Heart right ventricle (tissue), 16 donors: Measurements from ENCODE around the gene CLPSL1. TPM values are rescaled to one million over a fixed set of nuclear protein-coding genes. Genes with fewer than 3 reads are reported as not detected.
"Not testable (repeated sequence)": the region's sequence is repeated elsewhere in the genome, so short reads cannot be mapped to it uniquely, and the experiment has no call there.

Experiments used
- ATAC-seq, 8 donors: fragments of 200-7000 bp; cut with Tn5 transposase; one replicate each; pipeline ENCODE4 v1.9.1; 2020; ENCODE audit warnings: mild to moderate bottlenecking in 8 of 8, moderate library complexity in 8 of 8, moderate number of reproducible peaks in 1 of 8
- DNase-seq, 2 donors: peaks; one replicate each; pipeline ENCODE4 v3.0.0-alpha.2; 2020
- H3K27ac ChIP-seq, 10 donors: fragments of 200-600 bp; sonication (generic) in 2 of 10; one replicate each; pipeline versions ENCODE4 v1.5.0 to v1.8.0; 2020 to 2022; ENCODE audit warnings: mild to moderate bottlenecking in 3 of 10
- H3K27me3 ChIP-seq, 7 donors: fragments of 200-600 bp; one replicate each; pipeline ENCODE4 v1.8.0; 2021 to 2022; ENCODE audit warnings: mild to moderate bottlenecking in 2 of 7
- H3K36me3 ChIP-seq, 9 donors: fragments of 200-600 bp; sonication (generic) in 1 of 9; one replicate each; pipeline versions ENCODE4 v1.5.0 to v1.8.0; 2020 to 2022; ENCODE audit warnings: mild to moderate bottlenecking in 2 of 9
- H3K4me1 ChIP-seq, 9 donors: fragments of 200-600 bp; sonication (generic) in 1 of 9; one replicate each; pipeline versions ENCODE4 v1.5.0 to v1.8.0; 2020 to 2022; ENCODE audit warnings: mild to moderate bottlenecking in 4 of 9
- H3K4me3 ChIP-seq, 10 donors: fragments of 200-600 bp; sonication (generic) in 2 of 10; one replicate each; pipeline versions ENCODE4 v1.5.0 to v1.8.0; 2020 to 2022; ENCODE audit warnings: mild to moderate bottlenecking in 7 of 10, moderate library complexity in 2 of 10
- H3K9me3 ChIP-seq, 11 donors: fragments of 200-600 bp in 10 of 11; sonication (generic) in 2 of 11; one replicate each; pipeline versions ENCODE4 v1.5.0 to v1.8.0; 2013 to 2022; ENCODE audit warnings: mild to moderate bottlenecking in 2 of 11, control low read depth in 1 of 11, moderate library complexity in 1 of 11
- WGBS, 2 donors: extraction: QIAGEN DNeasy Blood & Tissue Kit; methylation state at CpG; one replicate each; pipeline ENCODE4 v1.1.7; 2013; ENCODE audit warnings: inconsistent platforms in 1 of 2; 5-methylcytosine and 5-hydroxymethylcytosine counted together
- intact Hi-C, 10 donors: fragments of 100-400 bp; cut with DNase I; formaldehyde crosslinking; loops; one replicate each; pipeline versions ENCODE4 v1.11.1 to v1.14.2; 2022
- long read RNA-seq, 3 donors: library from polyadenylated mRNA; unstranded; transcript quantifications; one replicate each; pipeline ENCODE4 v2.0.0, GENCODE V29; 2020 to 2021
- polyA plus RNA-seq, 2 donors: library from polyadenylated mRNA; stranded (reverse); fragments of 200-250 nt; gene quantifications; one replicate each; pipeline ENCODE4 v1.2.3, GENCODE V29; 2013
- total RNA-seq, 10 donors: library from RNA; stranded (reverse); fragmentation: NEBNext Ultra II Directional in 3 of 10; extraction: Animal tissue kit (Norgen Biotek cat#: 25700) in 3 of 10; gene quantifications; one replicate each; pipeline versions ENCODE4 v1.2.1 to v1.2.4, GENCODE V29; 2021 to 2023
- TF ChIP-seq, protein P1 (sequence below), 9 donors: fragments of 200-600 bp; sonication (generic) in 2 of 9; IDR thresholded peaks; one replicate each; pipeline versions ENCODE4 v1.5.0 to v1.8.0; 2021 to 2022; ENCODE audit warnings: antibody characterized with exemption in 9 of 9, mild to moderate bottlenecking in 5 of 9, moderate library complexity in 1 of 9
- donor health status: Arrhythmogenic right ventricular cardiomyopathy.
- donor health status: ischemic (EF 13 %, LVEDD 7.1; RV severe dilation, severe dysfunction).
- donor health status: healthy with polysubstance abuse.
- donor health status: DM: no; HTN: yes; CAD: no.
- donor health status: DM: no; HTN: no; CAD: no.
- donor health status: ischemic (EF 25% LVEDD 6.9; RV normal size, moderate dysfunction).
- donor health status: ischemic (EF 25% LVEDD 5.7; RV mildly dilated, moderate dysfunction).
- donor health status: healthy.
- donor health status: DM: yes; HTN: yes; CAD: no.
- donor health status: Ischemic cardiomyopathy.
- donor health status: ischemic (EF 35%, LVEDD 5.7; RV mildly dilated, moderate dysfunction).
- donor health status: nonischemic (EF 11% LVEDD 7.7; RV severe dilation, severe dysfunction).
- donor health status: DM: yes; HTN: yes; CAD: no.
- donor health status: PGD.
- donor health status: ischemic (EF 29% LVEDD 5.4; RV normal size, mild dysfunction).
- donor health status: nonischemic (EF 23%, LVEDD 6.1; RV moderate dilation, normal function).

CLPSL1 gene, protein sequence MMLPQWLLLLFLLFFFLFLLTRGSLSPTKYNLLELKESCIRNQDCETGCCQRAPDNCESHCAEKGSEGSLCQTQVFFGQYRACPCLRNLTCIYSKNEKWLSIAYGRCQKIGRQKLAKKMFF
- total RNA-seq (not detected), polyA plus RNA-seq (not detected)
- long read RNA-seq, donor 1: 0 reads
- long read RNA-seq, donor 2: 0 reads
- long read RNA-seq, donor 3: 0 reads

DNA sequence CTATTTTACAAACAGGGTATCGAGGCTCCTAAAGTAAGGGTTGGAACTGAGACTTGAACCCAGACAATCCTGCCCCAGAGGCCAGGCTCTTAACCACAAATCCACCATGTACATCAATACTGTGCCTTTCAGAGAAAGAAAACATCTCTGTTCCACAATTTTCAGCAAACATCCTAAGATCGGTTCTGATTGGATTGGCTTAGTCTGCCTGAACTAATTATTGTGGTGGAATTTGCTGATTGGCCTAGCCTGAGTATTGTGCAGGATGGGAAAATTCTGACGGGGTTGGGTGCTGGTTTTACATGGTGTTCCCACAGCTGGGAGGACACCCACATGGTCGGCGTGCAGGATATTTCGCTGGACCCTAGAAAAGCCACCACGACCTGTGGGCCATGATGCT is at the start of gene CLPSL1:
Gene CLPSL1, plus strand, starts transcription at position 301 of the 400 bp plus-strand sequence. Its CDS starts 92 bp downstream, at position 393.
- 83 to 85% methylated on average over 7 of the region's 7 CpGs for WGBS, 2 donors

DNA sequence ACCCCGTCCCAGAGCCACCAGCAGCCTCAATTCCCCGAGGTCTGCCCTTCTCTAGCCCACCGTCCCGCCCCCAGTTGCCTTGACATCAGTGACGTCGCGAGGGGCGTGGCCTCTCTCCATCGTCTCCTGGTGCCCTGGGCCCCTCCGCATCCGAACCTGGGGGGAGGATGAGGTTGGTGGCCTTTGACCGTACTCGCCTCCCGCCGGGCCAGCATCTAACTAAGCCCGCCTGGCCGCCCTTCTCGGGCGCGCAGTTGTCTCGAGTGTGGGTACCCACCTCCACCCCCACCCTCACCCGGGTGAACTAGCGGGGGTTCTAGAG is 49.4 kb upstream of the CLPSL1 start:
- intact Hi-C loops: loop anchor here in 3 of 10 donors (1.0 to 5.0 kb wide), 3 partner anchors 44 to 129 kb away; partner anchors contain the start of gene FKBP5 (in 1 of the 3)
- Histone ChIP-seq H3K27ac (peak overlapping the region; percentile 98 to 100 (median 100)), H3K36me3 (no peaks in the 10 kb centered on the region), H3K4me3 (peak overlapping the region; percentile 42 to 96 (median 84)), H3K9me3 (no peaks in the 10 kb centered on the region), H3K27me3 (no peaks in the 10 kb centered on the region), H3K4me1 (peaks cover 25 to 84% (median 59%) of the 10 kb centered on the region in 9 donors)
- TF ChIP-seq, protein P1, sequence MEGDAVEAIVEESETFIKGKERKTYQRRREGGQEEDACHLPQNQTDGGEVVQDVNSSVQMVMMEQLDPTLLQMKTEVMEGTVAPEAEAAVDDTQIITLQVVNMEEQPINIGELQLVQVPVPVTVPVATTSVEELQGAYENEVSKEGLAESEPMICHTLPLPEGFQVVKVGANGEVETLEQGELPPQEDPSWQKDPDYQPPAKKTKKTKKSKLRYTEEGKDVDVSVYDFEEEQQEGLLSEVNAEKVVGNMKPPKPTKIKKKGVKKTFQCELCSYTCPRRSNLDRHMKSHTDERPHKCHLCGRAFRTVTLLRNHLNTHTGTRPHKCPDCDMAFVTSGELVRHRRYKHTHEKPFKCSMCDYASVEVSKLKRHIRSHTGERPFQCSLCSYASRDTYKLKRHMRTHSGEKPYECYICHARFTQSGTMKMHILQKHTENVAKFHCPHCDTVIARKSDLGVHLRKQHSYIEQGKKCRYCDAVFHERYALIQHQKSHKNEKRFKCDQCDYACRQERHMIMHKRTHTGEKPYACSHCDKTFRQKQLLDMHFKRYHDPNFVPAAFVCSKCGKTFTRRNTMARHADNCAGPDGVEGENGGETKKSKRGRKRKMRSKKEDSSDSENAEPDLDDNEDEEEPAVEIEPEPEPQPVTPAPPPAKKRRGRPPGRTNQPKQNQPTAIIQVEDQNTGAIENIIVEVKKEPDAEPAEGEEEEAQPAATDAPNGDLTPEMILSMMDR (IDR thresholded peaks at IDR 0.05): no peak
- ATAC-seq: peak; percentile 53 to 77 (median 67)
- WGBS, 2 donors: 0 to 1% methylated on average over 23 of the region's 23 CpGs
- DNase-seq: peak; percentile 95 to 98

More for the DNA sequence above, at the start of gene CLPSL1:
- Histone ChIP-seq H3K4me1 (peaks cover 0 to 10% (median 6%) of the 10 kb centered on the region in 9 donors), H3K36me3 (no peaks in the 10 kb centered on the region), H3K27me3 (peaks cover 7 to 81% (median 44%) of the 10 kb centered on the region in 7 donors), H3K4me3 (no peak within 1 kb of the TSS), H3K9me3 (no peaks in the 10 kb centered on the region), H3K27ac (no peak within 1 kb of the TSS)
- intact Hi-C loops: no loop called here
- DNase-seq: no peak
- TF ChIP-seq, protein P1 (IDR thresholded peaks at IDR 0.05): no peak
- ATAC-seq: no peak

DNA sequence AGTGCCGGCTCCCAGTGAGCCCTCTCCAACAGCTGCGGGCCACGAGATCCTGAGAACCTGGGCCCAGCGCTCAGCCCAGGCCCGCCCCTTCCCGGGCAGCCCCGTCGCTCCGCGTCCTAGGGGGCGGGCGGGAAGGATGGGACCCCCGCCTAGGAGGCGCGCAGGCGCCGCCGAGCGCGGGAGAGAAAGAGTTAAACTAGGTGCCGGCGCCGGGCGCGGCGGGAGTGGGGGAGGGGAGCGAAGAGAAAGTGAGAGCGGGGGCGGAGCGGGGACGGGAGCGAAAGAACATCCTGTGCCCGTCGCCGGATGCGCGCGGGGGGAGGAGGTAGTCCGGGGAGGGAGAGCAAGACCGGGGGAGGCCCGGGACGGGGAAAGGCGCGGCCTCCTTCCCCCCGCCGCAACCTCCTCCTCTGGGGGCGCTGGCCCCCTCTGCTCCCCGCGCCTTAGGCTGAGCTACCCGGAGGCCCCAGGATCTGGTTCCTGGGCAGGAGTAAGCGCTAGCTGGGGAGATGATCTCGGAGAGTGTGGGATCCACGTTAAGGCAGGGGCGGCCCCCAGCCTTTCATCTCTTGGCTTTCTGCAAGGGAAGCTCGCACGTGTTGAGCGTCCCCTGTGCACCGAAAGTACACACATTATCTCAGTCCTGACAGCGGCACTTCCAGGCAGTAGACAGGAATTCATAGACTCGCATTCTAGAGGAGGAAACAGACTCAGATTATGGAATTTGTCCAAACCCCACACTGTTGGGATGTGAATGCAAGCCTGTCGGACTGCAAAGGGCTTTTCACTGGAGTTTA is 48.9 kb upstream of the CLPSL1 start:
- DNase-seq (peak; percentile 95 to 98), ATAC-seq (peak; percentile 60 to 86 (median 77))
- peak overlapping the region; percentile 98 to 100 (median 100) for H3K27ac ChIP-seq
- no peaks in the 10 kb centered on the region for H3K27me3 ChIP-seq
- peaks cover 21 to 80% (median 56%) of the 10 kb centered on the region in 9 donors for H3K4me1 ChIP-seq
- no peaks in the 10 kb centered on the region for H3K9me3 ChIP-seq
- WGBS, 2 donors: 0 to 1% methylated on average over 54 to 61 of the region's 61 CpGs
- peak overlapping the region; percentile 42 to 96 (median 84) for H3K4me3 ChIP-seq
- no peaks in the 10 kb centered on the region for H3K36me3 ChIP-seq
- intact Hi-C loops: loop anchor here in 4 of 10 donors (1.0 to 5.0 kb wide), 4 partner anchors 44 to 130 kb away; partner anchors contain the start of gene FKBP5 (in 2 of the 4)
- TF ChIP-seq, protein P1 (IDR thresholded peaks at IDR 0.05): peak in 5 of 9 donors; percentile 9 to 47 (median 21)

DNA sequence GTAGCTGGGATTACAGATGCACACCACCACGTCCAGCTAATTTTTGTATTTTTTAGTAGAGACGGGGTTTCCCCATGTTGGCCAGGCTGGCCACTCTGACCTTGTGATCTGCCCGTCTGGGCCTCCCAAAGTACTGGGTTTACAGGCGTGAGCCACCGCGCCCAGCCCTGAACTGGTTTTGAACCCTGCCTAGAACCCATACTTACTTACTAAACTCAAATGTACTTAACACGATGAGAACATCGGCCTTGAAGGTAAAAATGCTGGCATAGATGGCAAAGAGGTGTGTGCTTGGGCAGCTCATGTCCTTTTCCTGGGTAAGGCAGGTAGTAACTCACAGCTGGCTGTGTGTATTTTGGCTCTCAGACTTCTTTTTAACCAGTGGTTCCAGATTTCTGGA is 47.2 kb upstream of the CLPSL1 start:
- intact Hi-C loops: loop anchor here in 2 of 10 donors (5.0 kb wide), 2 partner anchors 46 to 131 kb away; partner anchors contain the start of gene FKBP5 (in 1 of the 2)
- Histone ChIP-seq H3K27ac (peak overlapping the region in 7 of 10 donors; percentile 98 to 100 (median 100)), H3K9me3 (no peaks in the 10 kb centered on the region), H3K4me3 (no peak overlapping the region), H3K27me3 (no peaks in the 10 kb centered on the region), H3K4me1 (peaks cover 13 to 76% (median 47%) of the 10 kb centered on the region in 9 donors), H3K36me3 (no peaks in the 10 kb centered on the region)
- DNase-seq (no peak), ATAC-seq (no peak)
- WGBS, 2 donors: 93 to 97% methylated on average over 8 of the region's 8 CpGs
- TF ChIP-seq, protein P1 (IDR thresholded peaks at IDR 0.05): no peak

DNA sequence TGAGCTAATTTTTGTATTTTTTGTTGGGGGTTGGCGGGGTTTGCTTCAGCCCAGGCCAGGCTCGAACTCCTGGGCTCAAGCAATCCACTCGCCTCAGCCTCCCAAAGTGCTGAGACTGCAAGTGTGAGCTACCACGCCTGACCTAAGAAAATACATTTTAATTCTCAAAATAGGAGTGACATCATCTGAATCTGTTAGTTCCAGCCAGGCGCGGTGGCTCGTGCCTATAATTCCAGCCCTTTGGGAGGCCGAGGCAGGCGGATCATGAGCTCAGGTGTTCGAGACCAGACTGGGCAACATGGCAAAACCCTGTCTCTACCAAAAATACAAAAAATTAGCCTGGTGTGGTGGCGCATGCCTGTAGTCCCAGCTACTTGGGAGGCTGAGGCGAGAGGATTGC is 46.5 kb upstream of the CLPSL1 start:
- intact Hi-C loops: loop anchor here in 2 of 10 donors (5.0 kb wide), 2 partner anchors 47 to 132 kb away; partner anchors contain the start of gene FKBP5 (in 1 of the 2)

More for the DNA sequence above, 46.5 kb upstream of the CLPSL1 start:
- not testable (repeated sequence) for H3K27ac ChIP-seq, H3K27me3 ChIP-seq, H3K36me3 ChIP-seq, H3K9me3 ChIP-seq, H3K4me3 ChIP-seq, ATAC-seq, DNase-seq
- 95 to 98% methylated on average over 12 of the region's 12 CpGs for WGBS, 2 donors
- H3K4me1 ChIP-seq: peaks cover 6 to 69% (median 40%) of the 10 kb centered on the region in 9 donors
